Skin of body (tissue), 2 donors: Measurements from ENCODE around the gene PLRG1. TPM values are rescaled to one million over a fixed set of nuclear protein-coding genes. Genes with fewer than 3 reads are reported as not detected.
"Not testable (repeated sequence)": the region's sequence is repeated elsewhere in the genome, so short reads cannot be mapped to it uniquely, and the experiment has no call there.

Experiments used
- DNase-seq: peaks from one replicate; lab custom pipeline; 2025; lab: John Stamatoyannopoulos, UW
- total RNA-seq: library from RNA; depleted of rRNA; stranded (reverse); fragments of >200 nt; gene quantifications from one replicate; pipeline ENCODE4 v1.2.3, GENCODE V29; 2014

The PLRG1 gene
- 47.2 TPM for total RNA-seq

- DNase-seq: peak; percentile 90
Observed at GRCh38 chr4:154549894-154550790, at the start of gene PLRG1. Gene PLRG1 (minus strand): TSS chr4:154550400. CDS start chr4:154550308, 92 bp downstream.

GRCh38 chr4:154597798-154598774, 47.9 kb upstream of the PLRG1 start:
- no peak for DNase-seq

- DNase-seq: not testable (repeated sequence)
Observed at GRCh38 chr4:154597281-154597680, 47.1 kb upstream of the PLRG1 start.

GRCh38 chr4:154595807-154596206, 45.6 kb upstream of the PLRG1 start:
- no peak for DNase-seq

GRCh38 chr4:154594343-154594742, 44.1 kb upstream of the PLRG1 start:
- DNase-seq: not testable (repeated sequence)

GRCh38 chr4:154593868-154594267, 43.7 kb upstream of the PLRG1 start:
- no peak for DNase-seq

- DNase-seq: no peak
Observed at GRCh38 chr4:154591890-154592289, 41.7 kb upstream of the PLRG1 start.

- DNase-seq: no peak
Observed at GRCh38 chr4:154590329-154591006, 40.3 kb upstream of the PLRG1 start, which contains the start of gene FGA. Gene FGA (minus strand): TSS chr4:154590742. CDS start chr4:154590687, 55 bp downstream.

- DNase-seq: no peak
Observed at GRCh38 chr4:154589296-154590197, 39.3 kb upstream of the PLRG1 start.

- DNase-seq: no peak
Observed at GRCh38 chr4:154588198-154588597, 38.0 kb upstream of the PLRG1 start.

GRCh38 chr4:154586296-154587033, 36.3 kb upstream of the PLRG1 start:
- DNase-seq: no peak

- no peak for DNase-seq
Observed at GRCh38 chr4:154585369-154586018, 35.3 kb upstream of the PLRG1 start.

GRCh38 chr4:154584259-154584658, 34.1 kb upstream of the PLRG1 start:
- DNase-seq: no peak

GRCh38 chr4:154583677-154584076, 33.5 kb upstream of the PLRG1 start:
- no peak for DNase-seq

- DNase-seq: no peak
Observed at GRCh38 chr4:154583230-154583629, 33.0 kb upstream of the PLRG1 start.

- no peak for DNase-seq
Observed at GRCh38 chr4:154582723-154583122, 32.5 kb upstream of the PLRG1 start.

GRCh38 chr4:154579927-154580326, 29.7 kb upstream of the PLRG1 start:
- no peak for DNase-seq

GRCh38 chr4:154578919-154579318, 28.7 kb upstream of the PLRG1 start:
- no peak for DNase-seq

- DNase-seq: no peak
Observed at GRCh38 chr4:154577324-154577723, 27.1 kb upstream of the PLRG1 start.
